WTC11 (cell line): Measurements from ENCODE around the gene EWSR1. TPM values are rescaled to one million over a fixed set of nuclear protein-coding genes. Genes with fewer than 3 reads are reported as not detected.

Experiments used
- ATAC-seq: fragments of 200-7000 bp; cut with Tn5 transposase; 2 replicates; pipeline ENCODE4 v1.10.0; 2021; ENCODE audit warnings: mild to moderate bottlenecking, moderate library complexity
- CTCF ChIA-PET: fragments of 300-600 bp; sonication (Branson Sonifier 250); formaldehyde crosslinking; loops from one replicate; lab custom pipeline; 2021; ENCODE audit warnings: antibody characterized with exemption; lab: Charles Lee
- POLR2A ChIA-PET: fragments of 350-600 bp; sonication (Branson Sonifier 250); formaldehyde crosslinking; loops from one replicate; lab custom pipeline; 2021; ENCODE audit warnings: antibody characterized with exemption; lab: Charles Lee
- DNase-seq: peaks from one replicate; pipeline ENCODE4 v3.0.0; 2021; ENCODE audit warnings: low spot score
- H3K27ac Mint-ChIP-seq: 2 replicates; pipeline ENCODE4 v1.8.0; 2021; ENCODE audit warnings: mixed read lengths
- H3K27me3 Mint-ChIP-seq: 2 replicates; pipeline ENCODE4 v1.8.0; 2021; ENCODE audit warnings: low read depth, mild to moderate bottlenecking, moderate library complexity, mixed read lengths
- H3K36me3 Mint-ChIP-seq: 2 replicates; pipeline ENCODE4 v1.8.0; 2021; ENCODE audit warnings: mixed read lengths
- H3K4me1 Mint-ChIP-seq: 2 replicates; pipeline ENCODE4 v1.8.0; 2022; ENCODE audit warnings: mixed read lengths
- H3K4me3 Mint-ChIP-seq: 2 replicates; pipeline ENCODE4 v1.8.0; 2021; ENCODE audit warnings: mild to moderate bottlenecking, moderate library complexity, mixed read lengths
- H3K9me3 Mint-ChIP-seq: 2 replicates; pipeline ENCODE4 v1.8.0; 2021; ENCODE audit warnings: mixed read lengths
- CTCF ChIP-seq: fragments of 200-600 bp; IDR thresholded peaks from 2 replicates; pipeline ENCODE4 v1.8.0; 2022; ENCODE audit warnings: antibody characterized with exemption
- EMX1 ChIP-seq: fragments of 250-450 bp; sonication (Bioruptor Pico); IDR thresholded peaks from 2 replicates; pipeline ENCODE4 v1.8.0; 2021; ENCODE audit warnings: mild to moderate bottlenecking
- ETV6 ChIP-seq: sonication (generic); formaldehyde crosslinking; IDR thresholded peaks from 2 replicates; pipeline ENCODE4 v1.8.1; 2022; ENCODE audit warnings: mild to moderate bottlenecking, missing genetic modification reagents
- FOXK1 ChIP-seq: sonication (generic); formaldehyde crosslinking; IDR thresholded peaks from 2 replicates; pipeline ENCODE4 v1.8.0; 2022; ENCODE audit warnings: mild to moderate bottlenecking, moderate library complexity, missing genetic modification reagents
- GABPB1 ChIP-seq: sonication (generic); formaldehyde crosslinking; IDR thresholded peaks from 2 replicates; pipeline ENCODE4 v1.8.1; 2023; ENCODE audit warnings: mild to moderate bottlenecking, missing genetic modification reagents
- IRF2 ChIP-seq: sonication (generic); formaldehyde crosslinking; IDR thresholded peaks from 2 replicates; pipeline ENCODE4 v1.8.0; 2022; ENCODE audit warnings: low read depth, missing genetic modification reagents, borderline replicate concordance
- JAZF1 ChIP-seq: fragments of 250-450 bp; sonication (Bioruptor Pico); IDR thresholded peaks from 2 replicates; pipeline ENCODE4 v1.9.0; 2021; ENCODE audit warnings: moderate library complexity, mild to moderate bottlenecking, inconsistent platforms
- JUN ChIP-seq: sonication (generic); formaldehyde crosslinking; IDR thresholded peaks from 2 replicates; pipeline ENCODE4 v1.8.0; 2023; ENCODE audit warnings: mild to moderate bottlenecking, missing genetic modification reagents
- NFATC4 ChIP-seq: fragments of 250-450 bp; sonication (Bioruptor Pico); IDR thresholded peaks from 2 replicates; pipeline ENCODE4 v1.9.0; 2021; ENCODE audit warnings: mild to moderate bottlenecking
- NR1H2 ChIP-seq: sonication (generic); formaldehyde crosslinking; IDR thresholded peaks from 2 replicates; pipeline ENCODE4 v1.9.0; 2021; ENCODE audit warnings: mild to moderate bottlenecking, moderate library complexity, missing genetic modification reagents
- NR2C2 ChIP-seq: sonication (generic); formaldehyde crosslinking; IDR thresholded peaks from 2 replicates; pipeline ENCODE4 v1.8.0; 2022; ENCODE audit warnings: mild to moderate bottlenecking, missing genetic modification reagents
- RELA ChIP-seq: sonication (generic); formaldehyde crosslinking; IDR thresholded peaks from 2 replicates; pipeline ENCODE4 v1.8.1; 2022; ENCODE audit warnings: missing genetic modification reagents, mild to moderate bottlenecking, borderline replicate concordance
- SMAD3 ChIP-seq: sonication (generic); formaldehyde crosslinking; IDR thresholded peaks from 2 replicates; pipeline ENCODE4 v1.8.0; 2022; ENCODE audit warnings: missing genetic modification reagents, mild to moderate bottlenecking, borderline replicate concordance
- SMAD4 ChIP-seq: sonication (generic); formaldehyde crosslinking; IDR thresholded peaks from 2 replicates; pipeline ENCODE4 v1.8.0; 2022; ENCODE audit warnings: mild to moderate bottlenecking, missing genetic modification reagents
- TEAD4 ChIP-seq: sonication (generic); formaldehyde crosslinking; IDR thresholded peaks from 2 replicates; pipeline ENCODE4 v1.8.0; 2022; ENCODE audit warnings: mild to moderate bottlenecking, missing genetic modification reagents
- ZNF121 ChIP-seq: sonication (generic); formaldehyde crosslinking; IDR thresholded peaks from 2 replicates; pipeline ENCODE4 v1.8.0; 2023; ENCODE audit warnings: missing genetic modification reagents
- ZNF263 ChIP-seq: sonication (generic); formaldehyde crosslinking; IDR thresholded peaks from 2 replicates; pipeline ENCODE4 v1.8.1; 2022; ENCODE audit warnings: low read depth, mild to moderate bottlenecking, moderate library complexity, missing genetic modification reagents
- ZNF281 ChIP-seq: sonication (generic); formaldehyde crosslinking; IDR thresholded peaks from 2 replicates; pipeline ENCODE4 v1.8.0; 2023; ENCODE audit warnings: mild to moderate bottlenecking, missing genetic modification reagents
- ZNF317 ChIP-seq: sonication (generic); formaldehyde crosslinking; IDR thresholded peaks from 2 replicates; pipeline ENCODE4 v1.8.1; 2023; ENCODE audit warnings: low read depth, mild to moderate bottlenecking, moderate library complexity, missing genetic modification reagents, borderline replicate concordance
- ZNF423 ChIP-seq: fragments of 250-450 bp; sonication (Bioruptor Pico); IDR thresholded peaks from 2 replicates; pipeline ENCODE4 v2.1.2; 2022; ENCODE audit warnings: mild to moderate bottlenecking, moderate library complexity
- ZNF425 ChIP-seq: fragments of 250-450 bp; sonication (Bioruptor Pico); conservative IDR thresholded peaks from 2 replicates; pipeline ENCODE4 v1.9.0; 2021; ENCODE audit warnings: mild to moderate bottlenecking
- ZNF671 ChIP-seq: fragments of 250-450 bp; sonication (Bioruptor Pico); IDR thresholded peaks from 2 replicates; pipeline ENCODE4 v1.8.0; 2021; ENCODE audit warnings: mild to moderate bottlenecking
- total RNA-seq: library from RNA; stranded (reverse); gene quantifications from 3 replicates; pipeline ENCODE4 v1.2.3, GENCODE V29; 2021

The EWSR1 gene
- total RNA-seq, 1 experiment from 2014 or later, result 377 TPM

GRCh38 chr22:29302402-29302680 lies 34.3 kb downstream of the EWSR1 start (continued):
- TF ChIP-seq SMAD3 (CRISPR knock-in tag) (no peak), JUN (CRISPR knock-in tag) (no peak), ZNF263 (CRISPR knock-in tag) (no peak), FOXK1 (CRISPR knock-in tag) (no peak), TEAD4 (CRISPR knock-in tag) (no peak), ZNF317 (CRISPR knock-in tag) (no peak), NFATC4 (CRISPR knock-in tag) (no peak), NR2C2 (no peak), JAZF1 (CRISPR knock-in tag) (no peak)

GRCh38 chr22:29302681-29303465 lies 34.8 kb downstream of the EWSR1 start:
- POLR2A ChIA-PET, result interaction anchor here (0.5 to 0.9 kb wide), 2 partner anchors 30 to 34 kb away, joined by 3 to 4 read pairs; partner anchors contain the start of gene EWSR1
- peaks cover 4% of the 10 kb centered on the region; the same call in 1 of the 2 replicates for H3K27me3 Mint-ChIP-seq
- peaks cover 24% of the 10 kb centered on the region for H3K36me3 Mint-ChIP-seq
- peak overlapping the region; percentile 49; the same call in 1 of the 2 replicates for H3K27ac Mint-ChIP-seq
- no peak for ATAC-seq
- H3K4me1 Mint-ChIP-seq, result peaks cover 17% of the 10 kb centered on the region
- TF ChIP-seq IRF2 (CRISPR knock-in tag) (no peak), ZNF121 (peak; percentile 33; the same call in 1 of the 2 replicates)
- TF ChIP-seq, all 79 proteins: peak for 1
- no peak overlapping the region for H3K4me3 Mint-ChIP-seq
- H3K9me3 Mint-ChIP-seq, result no peaks in the 10 kb centered on the region
- no peak for DNase-seq
- CTCF ChIA-PET, result interaction anchor here (0.6 to 4.5 kb wide), 4 partner anchors 10 to 251 kb away, joined by 3 to 52 read pairs (median 6); partner anchors contain the start of gene THOC5

- peak overlapping the region; percentile 73 for H3K4me3 Mint-ChIP-seq
- CTCF ChIA-PET, result interaction anchor here (1.2 to 2.0 kb wide), 7 partner anchors 9 to 152 kb away, joined by 3 to 5 read pairs (median 4); partner anchors contain the start of gene RASL10A
- peaks cover 21% of the 10 kb centered on the region for H3K4me1 Mint-ChIP-seq
- H3K36me3 Mint-ChIP-seq, result no peaks in the 10 kb centered on the region
- ATAC-seq (no peak), DNase-seq (no peak)
- H3K27ac Mint-ChIP-seq, result peak overlapping the region; percentile 92; the same call in 1 of the 2 replicates
- H3K9me3 Mint-ChIP-seq, result no peaks in the 10 kb centered on the region
- POLR2A ChIA-PET, result interaction anchor here (1.9 to 2.0 kb wide), 2 partner anchors 11 to 37 kb away, joined by 5 to 6 read pairs; partner anchors contain the start of gene EWSR1
- TF ChIP-seq NFATC4 (CRISPR knock-in tag), result no peak
- TF ChIP-seq ZNF423 (CRISPR knock-in tag), result no peak
- TF ChIP-seq SMAD4 (CRISPR knock-in tag), result no peak
- no peak for TF ChIP-seq ZNF281 (CRISPR knock-in tag)
- TF ChIP-seq ZNF425, result no peak
- TF ChIP-seq NR1H2, result no peak
- TF ChIP-seq GABPB1 (CRISPR knock-in tag), result no peak
- no peak for TF ChIP-seq EMX1 (CRISPR knock-in tag)
- TF ChIP-seq RELA, result no peak
- TF ChIP-seq ZNF671 (CRISPR knock-in tag), result no peak
- no peak for TF ChIP-seq ETV6 (CRISPR knock-in tag)
- no peak for TF ChIP-seq CTCF
- peaks cover 4% of the 10 kb centered on the region; the same call in 1 of the 2 replicates for H3K27me3 Mint-ChIP-seq
These were observed 37.7 kb downstream of the EWSR1 start for GRCh38 chr22:29305836-29306174.
